HepG2 (cell line): ENCODE data around the gene EPDR1. TPM values are rescaled to one million over a fixed set of nuclear protein-coding genes. Genes with fewer than 3 reads are reported as not detected.

Experiments
- AKNA ChIP-seq: sonication (generic); formaldehyde crosslinking; IDR thresholded peaks from 2 replicates; pipeline ENCODE4 v1.4.0; 2020; ENCODE audit warnings: missing genetic modification reagents, borderline replicate concordance
- ARID3A ChIP-seq: IDR thresholded peaks from 2 replicates; pipeline ENCODE4 v1.6.1; 2012; ENCODE audit warnings: low read depth, low read length, improper control_type of control experiment
- ATF1 ChIP-seq: IDR thresholded peaks from 2 replicates; pipeline ENCODE4 v1.6.1; 2016; ENCODE audit warnings: mild to moderate bottlenecking, control low read depth
- ATF7-NPFF ChIP-seq: sonication (generic); formaldehyde crosslinking; IDR thresholded peaks from 2 replicates; pipeline ENCODE4 v1.8.1; 2023; ENCODE audit warnings: mild to moderate bottlenecking, low read depth, missing genetic modification reagents, moderate library complexity
- CHCHD3 ChIP-seq: sonication (generic); formaldehyde crosslinking; IDR thresholded peaks from 2 replicates; pipeline ENCODE4 v1.8.0; 2022; ENCODE audit warnings: mild to moderate bottlenecking, missing genetic modification reagents, moderate library complexity
- CHD4 ChIP-seq: fragments of 200-600 bp; sonication (generic); IDR thresholded peaks from 2 replicates; pipeline ENCODE4 v1.7.0; 2017; ENCODE audit warnings: mild to moderate bottlenecking, low read length, borderline replicate concordance
- ELF3 ChIP-seq: IDR thresholded peaks from 2 replicates; pipeline ENCODE4 v1.6.1; 2016; ENCODE audit warnings: missing genetic modification reagents, missing compliant biosample characterization
- FOXK2 ChIP-seq: fragments of 450-650 bp; IDR thresholded peaks from 2 replicates; pipeline ENCODE4 v1.6.1; 2016
- FOXM1 ChIP-seq: sonication (generic); formaldehyde crosslinking; IDR thresholded peaks from 2 replicates; pipeline ENCODE4 v1.5.0; 2020; ENCODE audit warnings: missing genetic modification reagents
- MTERF4 ChIP-seq: sonication (generic); formaldehyde crosslinking; IDR thresholded peaks from 2 replicates; pipeline ENCODE4 v1.8.0; 2023; ENCODE audit warnings: mild to moderate bottlenecking, missing genetic modification reagents
- NFKBIZ ChIP-seq: IDR thresholded peaks from 2 replicates; pipeline ENCODE4 v1.6.1; 2018; ENCODE audit warnings: missing genetic modification reagents, missing compliant biosample characterization
- REPIN1 ChIP-seq: sonication (generic); formaldehyde crosslinking; IDR thresholded peaks from 2 replicates; pipeline ENCODE4 v1.8.0; 2022; ENCODE audit warnings: missing genetic modification reagents, low read depth, mild to moderate bottlenecking, borderline replicate concordance
- SATB2 ChIP-seq: sonication (generic); formaldehyde crosslinking; IDR thresholded peaks from 2 replicates; pipeline ENCODE4 v1.5.0; 2020; ENCODE audit warnings: missing genetic modification reagents
- SP2 ChIP-seq: sonication (generic); formaldehyde crosslinking; IDR thresholded peaks from 2 replicates; pipeline ENCODE4 v1.5.1; 2020; ENCODE audit warnings: mild to moderate bottlenecking, missing genetic modification reagents
- ZBTB42 ChIP-seq: sonication (generic); formaldehyde crosslinking; IDR thresholded peaks from 2 replicates; pipeline ENCODE4 v1.5.0; 2020; ENCODE audit warnings: mild to moderate bottlenecking, missing genetic modification reagents
- ZBTB49 ChIP-seq: sonication (generic); formaldehyde crosslinking; IDR thresholded peaks from 2 replicates; pipeline ENCODE4 v1.4.0; 2020; ENCODE audit warnings: missing genetic modification reagents, borderline replicate concordance
- ZNF354B ChIP-seq: sonication (generic); formaldehyde crosslinking; IDR thresholded peaks from 2 replicates; pipeline ENCODE4 v1.8.0; 2022; ENCODE audit warnings: mild to moderate bottlenecking, missing genetic modification reagents
- ZNF674 ChIP-seq: sonication (generic); formaldehyde crosslinking; IDR thresholded peaks from 2 replicates; pipeline ENCODE4 v1.5.0; 2020; ENCODE audit warnings: low read depth, mild to moderate bottlenecking, missing genetic modification reagents
- ZNF773 ChIP-seq: sonication (generic); formaldehyde crosslinking; IDR thresholded peaks from 2 replicates; pipeline ENCODE4 v1.4.0; 2020; ENCODE audit warnings: missing genetic modification reagents, borderline replicate concordance
- ZNF850 ChIP-seq: sonication (generic); formaldehyde crosslinking; conservative IDR thresholded peaks from 2 replicates; pipeline ENCODE4 v1.9.0; 2021; ENCODE audit warnings: mild to moderate bottlenecking, missing genetic modification reagents
- polyA plus RNA-seq, 8 experiments: library from polyadenylated mRNA; depleted of rRNA in 3 of 8; stranded (reverse) in 7 of 8; unstranded in 1 of 8; fragments of >200 nt; fragmentation: Illumina TruSeq in 4 of 8; extraction: Trizol in 4 of 8; gene quantifications; 2 replicates each; pipeline versions ENCODE4 v1.2.1 to v1.2.3, GENCODE V29; 2011 to 2016; ENCODE audit warnings: low read depth in 4 of 8, missing spikeins in 1 of 8, mixed read lengths in 1 of 8; ENCODE audit not compliant: insufficient read depth in 1 of 8
- total RNA-seq, 5 experiments: library from RNA; depleted of rRNA; stranded (reverse); fragments of >200 nt; fragmentation: Illumina TruSeq; extraction: Trizol; gene quantifications; 2 replicates each; pipeline ENCODE4 v1.2.3, GENCODE V29; 2016; ENCODE audit warnings: low read depth in 1 of 5

Gene EPDR1
- total and polyA plus RNA-seq, 2 of the 13 experiments (the other 11 are each of a cell fraction or from before 2014, with no cell fraction given) = 38.3 to 50.2 TPM

- TF ChIP-seq CHD4 (no peak), NFKBIZ (CRISPR knock-in tag) (no peak), MTERF4 (CRISPR knock-in tag) (0 out of 2 replicates have a peak, but pooled peaks have one; percentile 56), ZNF850 (no peak), ZBTB49 (CRISPR knock-in tag) (no peak), REPIN1 (CRISPR knock-in tag) (peak; percentile 32; the same call in 1 of the 2 replicates), CHCHD3 (CRISPR knock-in tag) (peak; percentile 83; the same call in 1 of the 2 replicates), ZNF674 (CRISPR knock-in tag) (no peak), ARID3A (no peak), FOXM1 (CRISPR knock-in tag) (0 out of 2 replicates have a peak, but pooled peaks have one; percentile 50), ELF3 (CRISPR knock-in tag) (no peak), ATF7-NPFF (CRISPR knock-in tag) (peak; percentile 71; the same call in 1 of the 2 replicates), ZBTB42 (CRISPR knock-in tag) (no peak), ATF1 (no peak), ZNF773 (CRISPR knock-in tag) (0 out of 2 replicates have a peak, but pooled peaks have one; percentile 67), AKNA (CRISPR knock-in tag) (no peak), ZNF354B (CRISPR knock-in tag) (peak; percentile 59; the same call in 1 of the 2 replicates), SATB2 (CRISPR knock-in tag) (no peak), SP2 (CRISPR knock-in tag) (no peak), FOXK2 (no peak)
Observed at GRCh38 chr7:37916017-37916672, 4.3 kb upstream of the EPDR1 start (continued).
